Nephron progenitor cell (in vitro differentiated cells): ENCODE results near the gene PARD3B.

Source experiments
- DNase-seq: peaks from one replicate; pipeline ENCODE4 v3.0.0; 2021
- H3K27ac Mint-ChIP-seq: 2 replicates; pipeline ENCODE4 v1.8.0; 2021; ENCODE audit warnings: mild to moderate bottlenecking, moderate library complexity, mixed read lengths
- H3K27me3 Mint-ChIP-seq: 2 replicates; pipeline ENCODE4 v1.8.0; 2021; ENCODE audit warnings: mild to moderate bottlenecking, low read depth, mixed read lengths; ENCODE audit not compliant: poor library complexity
- H3K36me3 Mint-ChIP-seq: 2 replicates; pipeline ENCODE4 v1.8.0; 2021; ENCODE audit warnings: low read depth, mixed read lengths
- H3K4me1 Mint-ChIP-seq: 2 replicates; pipeline ENCODE4 v1.8.0; 2021; ENCODE audit warnings: mixed read lengths
- H3K4me3 Mint-ChIP-seq: 2 replicates; pipeline ENCODE4 v1.8.0; 2021; ENCODE audit warnings: mild to moderate bottlenecking, moderate library complexity, mixed read lengths
- H3K9me3 Mint-ChIP-seq: 2 replicates; pipeline ENCODE4 v1.8.0; 2021; ENCODE audit warnings: mild to moderate bottlenecking, moderate library complexity, mixed read lengths
- CTCF ChIP-seq: fragments of 200-600 bp; sonication (generic); IDR thresholded peaks from 2 replicates; pipeline ENCODE4 v1.5.0; 2021; ENCODE audit warnings: antibody characterized with exemption

The PARD3B gene

GRCh38 chr2:204672772-204673171, 127.5 kb downstream of the PARD3B start:
- H3K4me1 Mint-ChIP-seq, result peaks cover 26% of the 10 kb centered on the region
- TF ChIP-seq CTCF, result no peak
- no peaks in the 10 kb centered on the region for H3K27me3 Mint-ChIP-seq
- DNase-seq, result no peak
- no peaks in the 10 kb centered on the region for H3K9me3 Mint-ChIP-seq
- no peak overlapping the region for H3K4me3 Mint-ChIP-seq
- no peaks in the 10 kb centered on the region for H3K36me3 Mint-ChIP-seq
- H3K27ac Mint-ChIP-seq, result no peak overlapping the region

GRCh38 chr2:204673877-204674276, 128.6 kb downstream of the PARD3B start:
- DNase-seq, result no peak
- no peak overlapping the region for H3K4me3 Mint-ChIP-seq
- H3K4me1 Mint-ChIP-seq, result peaks cover 21% of the 10 kb centered on the region
- H3K9me3 Mint-ChIP-seq, result no peaks in the 10 kb centered on the region
- no peak overlapping the region for H3K27ac Mint-ChIP-seq
- H3K36me3 Mint-ChIP-seq, result no peaks in the 10 kb centered on the region
- H3K27me3 Mint-ChIP-seq, result no peaks in the 10 kb centered on the region
- no peak for TF ChIP-seq CTCF

GRCh38 chr2:204678031-204678430, 132.8 kb downstream of the PARD3B start:
- Mint-ChIP-seq H3K9me3 (no peaks in the 10 kb centered on the region), H3K4me3 (no peak overlapping the region), H3K4me1 (peaks cover 14% of the 10 kb centered on the region), H3K27me3 (no peaks in the 10 kb centered on the region), H3K27ac (no peak overlapping the region), H3K36me3 (no peaks in the 10 kb centered on the region)
- DNase-seq, result no peak
- TF ChIP-seq CTCF, result no peak

- H3K4me1 Mint-ChIP-seq, result peaks cover 9% of the 10 kb centered on the region
- no peaks in the 10 kb centered on the region for H3K27me3 Mint-ChIP-seq
- H3K4me3 Mint-ChIP-seq, result no peak overlapping the region
- H3K27ac Mint-ChIP-seq, result no peak overlapping the region
- no peaks in the 10 kb centered on the region for H3K9me3 Mint-ChIP-seq
- no peaks in the 10 kb centered on the region for H3K36me3 Mint-ChIP-seq
- DNase-seq, result no peak
- TF ChIP-seq CTCF, result no peak
These were observed 135.3 kb downstream of the PARD3B start for GRCh38 chr2:204680576-204680975.

- DNase-seq, result no peak
- H3K4me1 Mint-ChIP-seq, result peaks cover 9% of the 10 kb centered on the region
- no peak overlapping the region for H3K4me3 Mint-ChIP-seq
- H3K27me3 Mint-ChIP-seq, result no peaks in the 10 kb centered on the region
- TF ChIP-seq CTCF, result no peak
- no peaks in the 10 kb centered on the region for H3K9me3 Mint-ChIP-seq
- H3K27ac Mint-ChIP-seq, result peak overlapping the region; percentile 25
- H3K36me3 Mint-ChIP-seq, result no peaks in the 10 kb centered on the region
These were observed 136.1 kb downstream of the PARD3B start for GRCh38 chr2:204681412-204681811.

GRCh38 chr2:204683384-204683783, 138.1 kb downstream of the PARD3B start:
- no peak for DNase-seq
- Mint-ChIP-seq H3K9me3 (no peaks in the 10 kb centered on the region), H3K27me3 (no peaks in the 10 kb centered on the region), H3K4me1 (peaks cover 9% of the 10 kb centered on the region), H3K36me3 (no peaks in the 10 kb centered on the region), H3K4me3 (no peak overlapping the region), H3K27ac (no peak overlapping the region)
- no peak for TF ChIP-seq CTCF
